MG63 (cell line): Measurements from ENCODE around the gene OR6Y1. TPM values are rescaled to one million over a fixed set of nuclear protein-coding genes. Genes with fewer than 3 reads are reported as not detected.

Experiments
- DNase-seq: peaks from one replicate; pipeline ENCODE4 v3.0.0-alpha.2; 2020
- H3K27me3 ChIP-seq: fragments of 250-450 bp; sonication (Bioruptor Pico); 2 replicates; pipeline ENCODE4 v1.5.1; 2020; ENCODE audit warnings: mild to moderate bottlenecking, moderate library complexity
- H3K36me3 ChIP-seq: fragments of 250-450 bp; sonication (Bioruptor Pico); 2 replicates; pipeline ENCODE4 v1.5.1; 2020; ENCODE audit warnings: mild to moderate bottlenecking, moderate library complexity
- H3K4me3 ChIP-seq: fragments of 250-450 bp; sonication (Bioruptor Pico); 2 replicates; pipeline ENCODE4 v1.5.1; 2020; ENCODE audit warnings: mild to moderate bottlenecking, moderate library complexity
- H3K9me3 ChIP-seq: fragments of 250-450 bp; sonication (Bioruptor Pico); 2 replicates; pipeline ENCODE4 v1.5.1; 2020; ENCODE audit warnings: mild to moderate bottlenecking, moderate library complexity
- total RNA-seq: library from RNA; depleted of rRNA; stranded (reverse); fragments of >200 nt; shearing (Covaris generic); gene quantifications from 2 replicates; pipeline ENCODE4 v1.2.3, GENCODE V29; 2014; ENCODE audit warnings: low replicate concordance; rRNA removed

OR6Y1 gene
- not detected in 2 replicates for total RNA-seq

GRCh38 chr1:158554352-158554751 lies at the start of gene OR6Y1:
Gene OR6Y1, minus strand, starts transcription at chr1:158554405. Its CDS starts 6,300 bp downstream, at chr1:158548105.
- Histone ChIP-seq H3K4me3 (no peak within 1 kb of the TSS), H3K36me3 (no peaks in the 10 kb centered on the region), H3K9me3 (no peaks in the 10 kb centered on the region), H3K27me3 (no peaks in the 10 kb centered on the region)
- no peak for DNase-seq

DNA sequence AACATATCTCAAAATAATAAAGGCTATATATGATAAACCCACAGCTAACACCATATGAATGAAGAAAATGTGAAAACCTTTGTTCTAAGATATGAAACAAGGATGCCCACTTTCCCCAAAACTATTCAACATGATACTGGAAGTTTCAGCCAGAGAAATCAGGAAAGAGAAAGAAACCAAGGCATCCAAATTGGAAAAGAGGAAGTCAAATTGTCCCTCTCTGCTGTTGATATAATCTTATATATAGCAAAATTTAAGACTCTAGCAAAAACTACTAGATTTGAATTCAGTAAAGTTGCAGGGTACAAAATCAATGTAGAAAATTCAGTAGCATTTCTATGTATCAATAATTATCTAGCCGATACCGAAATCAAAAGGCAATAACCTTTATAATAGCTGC lies 46.5 kb upstream of the OR6Y1 start:
- Histone ChIP-seq H3K27me3 (no peaks in the 10 kb centered on the region), H3K36me3 (no peaks in the 10 kb centered on the region), H3K4me3 (no peak overlapping the region), H3K9me3 (no peaks in the 10 kb centered on the region)
- no peak for DNase-seq

DNA sequence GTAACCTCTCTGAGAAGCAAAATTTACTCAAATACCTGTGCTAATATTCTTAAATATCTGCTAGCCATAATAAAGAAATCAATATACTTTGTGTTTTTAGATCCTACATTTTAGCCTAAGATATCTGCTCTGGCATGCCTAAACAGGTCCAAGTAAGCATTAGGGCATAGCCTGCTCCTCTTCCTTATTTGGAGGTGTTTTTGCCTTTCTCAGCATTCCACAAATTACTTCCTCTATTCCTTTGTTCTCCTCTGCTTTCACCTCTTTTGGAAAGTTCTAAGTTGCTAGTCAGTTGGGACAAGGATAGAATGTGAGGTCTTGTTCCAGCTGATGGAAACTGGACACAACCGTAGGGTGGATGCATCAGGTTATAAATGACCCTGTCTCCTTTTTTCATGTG lies 32.7 kb upstream of the OR6Y1 start:
- H3K9me3 ChIP-seq: no peaks in the 10 kb centered on the region
- H3K4me3 ChIP-seq: no peak overlapping the region
- no peaks in the 10 kb centered on the region for H3K27me3 ChIP-seq
- H3K36me3 ChIP-seq: no peaks in the 10 kb centered on the region
- no peak for DNase-seq

DNA sequence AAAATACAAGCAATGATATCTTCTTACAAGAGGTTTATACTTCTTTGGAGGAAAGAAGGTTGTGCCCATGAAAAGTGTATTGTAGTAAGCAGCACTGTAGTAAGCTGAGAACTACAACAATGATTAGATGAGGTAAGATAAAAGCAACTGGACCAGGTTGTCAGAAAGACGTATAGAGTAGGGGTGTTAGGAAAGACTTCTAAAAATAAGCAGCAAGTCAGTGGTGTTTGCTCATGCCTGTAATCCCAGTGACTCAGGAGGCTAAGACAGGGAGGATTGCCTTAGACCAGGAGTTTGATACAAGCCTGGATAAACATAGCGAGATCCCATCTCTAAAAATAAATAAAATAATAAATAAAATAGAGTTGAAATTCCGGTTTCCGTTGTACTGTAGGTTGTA lies 29.8 kb upstream of the OR6Y1 start:
- Histone ChIP-seq H3K36me3 (no peaks in the 10 kb centered on the region), H3K4me3 (no peak overlapping the region), H3K9me3 (no peaks in the 10 kb centered on the region), H3K27me3 (no peaks in the 10 kb centered on the region)
- no peak for DNase-seq

GRCh38 chr1:158579733-158580132 lies 25.5 kb upstream of the OR6Y1 start, which contains the start of gene OR10X1:
Gene OR10X1, minus strand, starts transcription at chr1:158579899. Its CDS starts 0 bp downstream, at chr1:158579899.
- DNase-seq: no peak
- H3K27me3 ChIP-seq: peaks cover 3% of the 10 kb centered on the region; the same call in 1 of the 2 replicates

GRCh38 chr1:158577561-158577960 lies 23.4 kb upstream of the OR6Y1 start:
- H3K9me3 ChIP-seq: no peaks in the 10 kb centered on the region
- H3K27me3 ChIP-seq: peaks cover 3% of the 10 kb centered on the region; the same call in 1 of the 2 replicates
- no peaks in the 10 kb centered on the region for H3K36me3 ChIP-seq
- no peak overlapping the region for H3K4me3 ChIP-seq
- no peak for DNase-seq

More at GRCh38 chr1:158579733-158580132, 25.5 kb upstream of the OR6Y1 start, which contains the start of gene OR10X1:
- no peaks in the 10 kb centered on the region for H3K9me3 ChIP-seq
- H3K4me3 ChIP-seq: no peak within 1 kb of the TSS
- H3K36me3 ChIP-seq: no peaks in the 10 kb centered on the region

- peaks cover 5% of the 10 kb centered on the region for H3K27me3 ChIP-seq
- H3K4me3 ChIP-seq: no peak overlapping the region
- no peaks in the 10 kb centered on the region for H3K36me3 ChIP-seq
- H3K9me3 ChIP-seq: no peaks in the 10 kb centered on the region
- no peak for DNase-seq
Observed at GRCh38 chr1:158572226-158572625, 18.0 kb upstream of the OR6Y1 start.

DNA sequence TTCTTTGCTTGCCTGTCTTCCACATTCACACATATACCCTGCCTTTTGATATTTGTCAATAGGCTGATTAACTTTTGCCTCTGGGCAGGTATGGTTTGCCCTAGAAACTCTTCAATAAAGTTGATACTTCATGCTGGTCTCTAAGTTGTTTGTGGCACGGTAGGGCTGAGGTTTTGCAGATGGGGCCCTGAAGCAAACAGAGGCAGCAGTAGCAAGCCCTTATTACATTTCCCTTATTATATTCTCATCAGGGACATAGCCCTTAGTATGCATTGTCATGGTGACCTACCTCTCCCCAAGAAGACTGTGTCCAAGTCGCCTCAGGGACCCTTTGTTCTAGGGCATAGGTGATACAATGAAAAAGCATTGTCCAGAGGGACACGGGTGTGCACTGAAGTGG lies 16.3 kb upstream of the OR6Y1 start, which contains the start of gene OR6P1:
Gene OR6P1 (minus strand): TSS at position 101 of the 400 bp plus-strand sequence. CDS start 6,976 bp downstream, outside the sequence.
- H3K36me3 ChIP-seq: no peaks in the 10 kb centered on the region
- H3K9me3 ChIP-seq: no peaks in the 10 kb centered on the region
- H3K27me3 ChIP-seq: peaks cover 2% of the 10 kb centered on the region
- H3K4me3 ChIP-seq: no peak within 1 kb of the TSS
- DNase-seq: no peak

- no peak for DNase-seq
- Histone ChIP-seq H3K27me3 (no peaks in the 10 kb centered on the region; the same call in 1 of the 2 replicates), H3K9me3 (no peaks in the 10 kb centered on the region), H3K4me3 (no peak overlapping the region), H3K36me3 (no peaks in the 10 kb centered on the region)
Observed at GRCh38 chr1:158564608-158565007, 10.4 kb upstream of the OR6Y1 start.

DNA sequence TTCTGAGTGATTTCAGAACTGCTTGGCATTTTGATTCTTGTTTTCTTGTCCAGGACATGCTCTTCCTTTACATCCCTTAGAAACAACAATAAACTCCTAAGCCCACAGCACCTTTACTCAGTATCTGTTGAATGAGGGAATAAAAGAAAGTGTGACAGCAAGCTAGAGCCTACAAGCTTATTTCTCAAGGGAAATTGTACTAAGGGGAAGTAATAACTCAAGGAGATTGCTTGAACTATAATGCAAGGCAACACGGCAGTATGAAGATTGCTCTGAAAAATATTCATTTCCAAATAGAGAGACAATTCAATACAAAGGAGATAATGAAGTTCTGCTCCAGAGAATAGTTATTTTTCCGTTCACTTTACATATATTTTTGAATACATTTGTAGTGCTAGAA lies 9.6 kb upstream of the OR6Y1 start:
- no peak overlapping the region for H3K4me3 ChIP-seq
- no peaks in the 10 kb centered on the region; the same call in 1 of the 2 replicates for H3K27me3 ChIP-seq
- DNase-seq: no peak
- no peaks in the 10 kb centered on the region for H3K9me3 ChIP-seq
- H3K36me3 ChIP-seq: no peaks in the 10 kb centered on the region

DNA sequence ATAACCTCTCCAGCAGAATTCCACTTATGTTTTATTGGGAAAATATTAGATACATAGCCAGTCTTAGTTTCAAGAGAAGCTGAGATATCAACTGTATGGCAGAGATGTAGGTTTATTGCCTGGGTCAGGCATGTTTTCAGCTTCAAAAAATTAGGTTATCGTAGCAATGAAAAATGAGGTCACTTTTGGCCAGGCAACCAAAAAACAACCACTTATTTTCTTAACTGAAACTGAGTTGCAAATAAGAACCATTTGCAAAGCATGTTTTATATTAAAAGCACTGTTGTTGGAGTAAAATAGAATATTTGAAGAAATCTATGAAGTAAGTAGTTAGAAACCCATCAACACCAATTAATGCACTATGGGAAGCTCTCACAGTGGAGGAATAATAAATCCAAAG lies 5.5 kb upstream of the OR6Y1 start:
- Histone ChIP-seq H3K9me3 (no peaks in the 10 kb centered on the region), H3K27me3 (no peaks in the 10 kb centered on the region; the same call in 1 of the 2 replicates), H3K36me3 (no peaks in the 10 kb centered on the region), H3K4me3 (no peak overlapping the region)
- no peak for DNase-seq

GRCh38 chr1:158552296-158552695 lies 1.9 kb downstream of the OR6Y1 start:
- Histone ChIP-seq H3K27me3 (no peaks in the 10 kb centered on the region), H3K9me3 (no peaks in the 10 kb centered on the region), H3K4me3 (no peak overlapping the region), H3K36me3 (no peaks in the 10 kb centered on the region)
- no peak for DNase-seq

GRCh38 chr1:158547533-158547932 lies 6.7 kb downstream of the OR6Y1 start:
- H3K36me3 ChIP-seq: no peaks in the 10 kb centered on the region
- H3K4me3 ChIP-seq: no peak overlapping the region
- H3K9me3 ChIP-seq: no peaks in the 10 kb centered on the region
- H3K27me3 ChIP-seq: no peaks in the 10 kb centered on the region
- no peak for DNase-seq

- no peak for DNase-seq
- Histone ChIP-seq H3K4me3 (peak overlapping the region; percentile 30), H3K36me3 (no peaks in the 10 kb centered on the region), H3K27me3 (no peaks in the 10 kb centered on the region), H3K9me3 (no peaks in the 10 kb centered on the region)
Observed at GRCh38 chr1:158537609-158538008, 16.6 kb downstream of the OR6Y1 start.

- H3K9me3 ChIP-seq: no peaks in the 10 kb centered on the region
- H3K27me3 ChIP-seq: no peaks in the 10 kb centered on the region; the same call in 1 of the 2 replicates
- DNase-seq: no peak
- H3K36me3 ChIP-seq: no peaks in the 10 kb centered on the region
- H3K4me3 ChIP-seq: no peak overlapping the region
Observed at GRCh38 chr1:158534496-158534895, 19.7 kb downstream of the OR6Y1 start.

GRCh38 chr1:158527190-158527815 lies 26.9 kb downstream of the OR6Y1 start:
- Histone ChIP-seq H3K4me3 (no peak overlapping the region), H3K36me3 (no peaks in the 10 kb centered on the region), H3K9me3 (no peaks in the 10 kb centered on the region; the same call in 1 of the 2 replicates), H3K27me3 (peaks cover 7% of the 10 kb centered on the region)
- DNase-seq: no peak

- H3K27me3 ChIP-seq: peaks cover 8% of the 10 kb centered on the region
- H3K9me3 ChIP-seq: no peaks in the 10 kb centered on the region; the same call in 1 of the 2 replicates
- no peak overlapping the region for H3K4me3 ChIP-seq
- no peaks in the 10 kb centered on the region for H3K36me3 ChIP-seq
- no peak for DNase-seq
Observed at GRCh38 chr1:158521666-158522058, 32.5 kb downstream of the OR6Y1 start.
